HG03342 (cell line): Measurements from ENCODE around the gene ASB16.
A peak's percentile ranks its signal among the peaks of the same experiment; 100 is the strongest.

ENCODE experiments used
- ATAC-seq: cut with Tn5 transposase; IDR thresholded peaks from one replicate; pipeline ENCODE4 v1.9.1; 2021; ENCODE audit warnings: mild to moderate bottlenecking, moderate library complexity; ENCODE audit not compliant: unreplicated experiment

The ASB16 gene

GRCh38 chr17:44207743-44208142 lies 37.2 kb downstream of the ASB16 start:
- no peak for ATAC-seq

GRCh38 chr17:44209786-44210341 lies 39.4 kb downstream of the ASB16 start:
- no peak for ATAC-seq

GRCh38 chr17:44210342-44211192 lies 40.1 kb downstream of the ASB16 start:
- ATAC-seq, result peak; percentile 74

GRCh38 chr17:44211281-44212265 lies 41.1 kb downstream of the ASB16 start:
- no peak for ATAC-seq

- no peak for ATAC-seq
Observed at GRCh38 chr17:44212507-44213402, 42.3 kb downstream of the ASB16 start.

- ATAC-seq, result no peak
Observed at GRCh38 chr17:44213403-44214229, 43.1 kb downstream of the ASB16 start.

GRCh38 chr17:44214230-44214494 lies 43.7 kb downstream of the ASB16 start:
- ATAC-seq, result no peak

- ATAC-seq, result no peak
Observed at GRCh38 chr17:44214896-44215295, 44.4 kb downstream of the ASB16 start.

GRCh38 chr17:44216173-44216572 lies 45.7 kb downstream of the ASB16 start:
- no peak for ATAC-seq

GRCh38 chr17:44216694-44217093 lies 46.2 kb downstream of the ASB16 start:
- ATAC-seq, result no peak

GRCh38 chr17:44217738-44218343 lies 47.3 kb downstream of the ASB16 start:
- ATAC-seq, result no peak

GRCh38 chr17:44218344-44219107 lies 48.0 kb downstream of the ASB16 start:
- ATAC-seq, result peak; percentile 21

- ATAC-seq, result peak; percentile 33
Observed at GRCh38 chr17:44219108-44219615, 48.7 kb downstream of the ASB16 start.

GRCh38 chr17:44219616-44220212 lies 49.2 kb downstream of the ASB16 start, which contains the start of gene UBTF:
UBTF (minus strand) TSS chr17:44219675; CDS start chr17:44218229, 1,446 bp downstream.
- peak; percentile 15 for ATAC-seq

- no peak for ATAC-seq
Observed at GRCh38 chr17:44220213-44221083, 49.9 kb downstream of the ASB16 start.

- no peak for ATAC-seq
Observed at GRCh38 chr17:44221084-44221861, 50.8 kb downstream of the ASB16 start.
